Fibroblast of pulmonary artery (primary cell): Measurements from ENCODE around the gene TBP.
A peak's percentile ranks its signal among the peaks of the same experiment; 100 is the strongest.

Experiments
- DNase-seq: peaks from one replicate; pipeline ENCODE4 v3.0.0-alpha.2; 2010; ENCODE audit warnings: low read depth
- H3K4me3 ChIP-seq: replicated peaks from 2 replicates; pipeline ENCODE4 v1.5.1; 2011; ENCODE audit warnings: low read depth, mild to moderate bottlenecking, control low read depth, low read length, moderate library complexity
- CTCF ChIP-seq: IDR thresholded peaks from 2 replicates; pipeline ENCODE4 v1.5.1; 2011; ENCODE audit warnings: mild to moderate bottlenecking, control low read depth, low read length, inconsistent platforms; ENCODE audit errors: missing control alignments

Gene TBP

DNA sequence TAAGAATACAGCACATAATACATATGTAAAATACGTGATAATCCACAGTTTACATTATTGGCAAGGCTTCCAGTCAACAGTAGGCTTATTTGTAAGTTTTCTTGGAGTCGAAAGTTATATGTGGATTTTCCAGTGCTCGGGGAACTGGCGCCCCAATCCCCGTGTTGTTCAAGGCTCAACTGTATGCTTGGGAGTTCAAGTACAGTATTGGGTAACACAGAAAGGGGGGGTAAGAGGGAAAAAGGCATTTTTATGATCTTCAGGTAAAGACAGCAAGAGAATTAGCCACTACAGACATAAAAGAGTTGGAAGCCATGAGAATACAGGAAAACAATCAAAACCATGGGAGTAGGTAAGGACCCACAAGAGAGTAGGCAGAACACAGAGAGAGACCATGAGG is 17.5 kb upstream of the TBP start:
- DNase-seq: no peak
- TF ChIP-seq CTCF: no peak
- no peak overlapping the region for H3K4me3 ChIP-seq

- DNase-seq: no peak
- no peak overlapping the region for H3K4me3 ChIP-seq
- no peak for TF ChIP-seq CTCF
These were observed 16.8 kb upstream of the TBP start for GRCh38 chr6:170537329-170537728.

- peak; percentile 30 for DNase-seq
- no peak overlapping the region for H3K4me3 ChIP-seq
- TF ChIP-seq CTCF: no peak
These were observed 12.0 kb upstream of the TBP start for GRCh38 chr6:170542031-170542719.

GRCh38 chr6:170545405-170545804 is 8.8 kb upstream of the TBP start:
- DNase-seq: no peak
- no peak overlapping the region for H3K4me3 ChIP-seq
- no peak for TF ChIP-seq CTCF

DNA sequence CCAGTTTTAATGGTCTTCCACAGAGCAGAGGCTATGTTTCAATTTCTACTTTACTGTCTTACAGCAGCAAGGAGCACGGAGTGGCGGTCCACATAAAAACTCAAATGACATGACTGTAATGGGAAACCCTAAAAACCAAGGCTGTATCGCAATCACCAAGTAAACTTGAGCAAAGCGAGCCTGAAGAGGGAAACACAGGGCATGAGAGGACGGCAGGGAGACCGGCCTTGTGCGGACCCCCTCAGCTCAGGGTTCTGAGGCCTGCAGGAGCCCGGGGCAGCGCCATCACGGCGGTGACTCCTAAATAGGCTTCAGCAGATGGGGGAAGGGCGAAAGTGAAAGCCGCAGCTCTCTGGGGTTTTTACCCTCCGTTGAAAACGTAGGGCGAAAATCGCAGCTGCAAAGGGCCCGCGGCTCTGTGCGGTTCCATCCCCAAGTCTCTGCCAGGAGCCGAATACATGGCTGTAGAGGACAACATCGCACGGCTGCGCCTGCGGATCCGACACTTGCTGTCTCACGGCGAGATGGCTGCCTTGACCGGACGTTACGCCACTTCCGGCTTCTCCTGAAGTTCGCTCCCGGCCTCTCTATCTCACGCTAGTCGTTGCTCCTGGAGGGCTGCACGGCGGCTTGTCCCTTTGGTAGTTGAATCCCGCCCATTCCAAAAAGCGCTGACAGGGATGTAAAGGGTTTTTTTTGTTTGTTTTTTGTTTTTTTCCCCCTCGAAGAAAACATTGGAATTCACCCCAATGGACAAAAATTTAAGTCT is 1.2 kb upstream of the TBP start, which contains the start of gene PSMB1:
PSMB1 (minus strand) TSS at position 543 of the 769 bp plus-strand sequence; CDS start at position 478, 65 bp downstream.
- H3K4me3 ChIP-seq: peak within 1 kb of the TSS; percentile 95
- TF ChIP-seq CTCF: no peak
- DNase-seq: peak; percentile 97

DNA sequence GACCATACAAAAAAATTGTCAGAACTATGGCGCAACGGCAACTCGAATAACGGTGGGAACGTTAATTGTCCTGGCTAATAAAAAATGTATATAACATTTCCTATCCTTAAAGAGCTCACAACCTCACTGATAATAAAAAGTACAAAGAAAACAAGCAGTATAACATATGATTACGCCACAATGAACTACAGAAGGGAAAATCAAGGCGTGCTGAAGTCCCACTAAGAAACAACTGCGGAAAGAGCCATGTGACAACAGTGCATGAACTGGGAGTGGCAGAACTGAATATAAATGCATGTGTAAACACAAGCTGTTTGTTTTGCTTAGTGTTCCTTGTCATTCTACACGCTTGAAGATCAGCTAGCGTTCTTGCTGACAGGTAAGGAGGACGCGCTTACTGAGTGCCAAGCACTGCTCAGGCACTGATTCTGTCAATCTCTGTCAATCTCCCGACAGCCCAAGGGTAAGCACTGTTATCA is 596 bp upstream of the TBP start:
- H3K4me3 ChIP-seq: peak overlapping the region; percentile 95
- DNase-seq: peak; percentile 60
- TF ChIP-seq CTCF: no peak
